22Rv1 (cell line): ENCODE data around the gene ARAP2.

Source experiments
- H3K27ac ChIP-seq: fragments of 450-650 bp; 2 replicates; pipeline ENCODE4 v1.5.1; 2017
- ZFX ChIP-seq: fragments of 450-650 bp; IDR thresholded peaks from 2 replicates; pipeline ENCODE4 v1.6.1; 2017; ENCODE audit warnings: antibody characterized with exemption, borderline replicate concordance
- TF ChIP-seq, protein P1 (sequence below): fragments of 450-650 bp; IDR thresholded peaks from 2 replicates; pipeline ENCODE4 v1.5.1; 2017; ENCODE audit warnings: mild to moderate bottlenecking

ARAP2 gene

DNA sequence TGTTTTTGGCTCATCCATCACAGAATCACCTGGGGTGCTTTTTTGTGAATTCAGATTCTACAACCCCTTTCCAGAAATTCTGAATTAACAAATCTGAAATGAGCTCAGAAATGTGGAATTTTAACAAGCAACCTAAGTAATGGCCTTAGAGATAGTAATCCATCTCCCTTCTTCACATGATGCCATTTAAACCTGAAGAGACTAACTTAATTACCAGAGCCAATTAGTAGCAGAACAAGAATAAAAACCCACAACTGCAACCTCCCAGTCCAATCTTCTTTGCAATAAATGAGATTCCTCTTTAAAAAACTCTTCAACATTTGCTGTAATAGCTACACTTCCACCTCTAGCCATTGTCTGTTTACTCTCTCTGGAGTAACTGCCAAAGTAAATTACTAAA is 69.7 kb downstream of the ARAP2 start:
- no peak for TF ChIP-seq ZFX
- TF ChIP-seq, protein P1, sequence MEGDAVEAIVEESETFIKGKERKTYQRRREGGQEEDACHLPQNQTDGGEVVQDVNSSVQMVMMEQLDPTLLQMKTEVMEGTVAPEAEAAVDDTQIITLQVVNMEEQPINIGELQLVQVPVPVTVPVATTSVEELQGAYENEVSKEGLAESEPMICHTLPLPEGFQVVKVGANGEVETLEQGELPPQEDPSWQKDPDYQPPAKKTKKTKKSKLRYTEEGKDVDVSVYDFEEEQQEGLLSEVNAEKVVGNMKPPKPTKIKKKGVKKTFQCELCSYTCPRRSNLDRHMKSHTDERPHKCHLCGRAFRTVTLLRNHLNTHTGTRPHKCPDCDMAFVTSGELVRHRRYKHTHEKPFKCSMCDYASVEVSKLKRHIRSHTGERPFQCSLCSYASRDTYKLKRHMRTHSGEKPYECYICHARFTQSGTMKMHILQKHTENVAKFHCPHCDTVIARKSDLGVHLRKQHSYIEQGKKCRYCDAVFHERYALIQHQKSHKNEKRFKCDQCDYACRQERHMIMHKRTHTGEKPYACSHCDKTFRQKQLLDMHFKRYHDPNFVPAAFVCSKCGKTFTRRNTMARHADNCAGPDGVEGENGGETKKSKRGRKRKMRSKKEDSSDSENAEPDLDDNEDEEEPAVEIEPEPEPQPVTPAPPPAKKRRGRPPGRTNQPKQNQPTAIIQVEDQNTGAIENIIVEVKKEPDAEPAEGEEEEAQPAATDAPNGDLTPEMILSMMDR = no peak
- H3K27ac ChIP-seq = no peak overlapping the region

DNA sequence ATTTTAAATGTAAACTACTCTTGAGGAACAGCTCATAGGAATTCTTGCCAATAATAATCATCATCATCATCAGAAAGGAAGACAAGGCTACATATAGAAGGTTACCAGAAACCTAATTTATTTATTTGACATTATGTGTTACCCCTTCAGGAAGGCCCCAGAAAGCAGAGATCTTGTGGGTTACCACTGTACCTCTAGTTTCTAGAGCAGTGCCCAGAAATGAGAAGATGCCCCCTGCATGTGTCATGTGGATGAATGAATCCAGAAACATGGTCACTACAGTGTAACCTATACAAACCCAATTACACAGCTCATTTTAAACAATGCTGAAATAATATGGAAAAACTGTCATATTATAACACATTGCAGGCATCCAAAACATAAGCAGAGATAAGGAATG is 70.4 kb downstream of the ARAP2 start:
- H3K27ac ChIP-seq = no peak overlapping the region
- TF ChIP-seq ZFX = no peak
- TF ChIP-seq, protein P1 = no peak

- no peak for TF ChIP-seq ZFX
- TF ChIP-seq, protein P1 = no peak
- no peak overlapping the region for H3K27ac ChIP-seq
Observed at GRCh38 chr4:36172656-36173055, 71.7 kb downstream of the ARAP2 start.

GRCh38 chr4:36168127-36168878 is 76.0 kb downstream of the ARAP2 start:
- no peak overlapping the region for H3K27ac ChIP-seq
- TF ChIP-seq, protein P1 = no peak
- TF ChIP-seq ZFX = no peak

DNA sequence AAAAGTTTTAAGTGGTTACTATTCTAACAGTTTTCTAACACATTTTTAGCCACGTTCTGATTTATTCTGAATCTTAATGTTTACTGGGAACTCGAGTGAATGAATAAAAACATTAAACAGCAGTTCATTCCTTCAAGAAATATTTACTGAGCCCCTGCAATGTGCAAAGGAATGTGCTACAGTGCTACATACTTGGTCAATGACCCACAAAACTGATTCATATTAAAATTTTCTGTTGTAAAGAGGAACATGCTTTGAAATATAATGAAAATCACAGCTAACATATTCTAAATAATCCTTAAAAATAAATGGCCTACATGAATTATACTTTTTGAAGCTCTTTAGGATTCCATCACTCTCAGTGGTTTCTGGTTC is 78.7 kb downstream of the ARAP2 start:
- TF ChIP-seq, protein P1 = no peak
- TF ChIP-seq ZFX = no peak
- no peak overlapping the region for H3K27ac ChIP-seq

GRCh38 chr4:36164900-36165630 is 79.2 kb downstream of the ARAP2 start:
- TF ChIP-seq, protein P1 = no peak
- no peak for TF ChIP-seq ZFX
- no peak overlapping the region for H3K27ac ChIP-seq

- no peak overlapping the region for H3K27ac ChIP-seq
- no peak for TF ChIP-seq ZFX
- TF ChIP-seq, protein P1 = no peak
Observed at GRCh38 chr4:36163198-36163597, 81.1 kb downstream of the ARAP2 start.
